ENCODE results near the gene CELF5. TPM values are rescaled to one million over a fixed set of nuclear protein-coding genes. Genes with fewer than 3 reads are reported as not detected.

CELF5 gene
- total RNA-seq, 2 experiments from 2014 or later, result 0.13 TPM; not detected in 1

DNA sequence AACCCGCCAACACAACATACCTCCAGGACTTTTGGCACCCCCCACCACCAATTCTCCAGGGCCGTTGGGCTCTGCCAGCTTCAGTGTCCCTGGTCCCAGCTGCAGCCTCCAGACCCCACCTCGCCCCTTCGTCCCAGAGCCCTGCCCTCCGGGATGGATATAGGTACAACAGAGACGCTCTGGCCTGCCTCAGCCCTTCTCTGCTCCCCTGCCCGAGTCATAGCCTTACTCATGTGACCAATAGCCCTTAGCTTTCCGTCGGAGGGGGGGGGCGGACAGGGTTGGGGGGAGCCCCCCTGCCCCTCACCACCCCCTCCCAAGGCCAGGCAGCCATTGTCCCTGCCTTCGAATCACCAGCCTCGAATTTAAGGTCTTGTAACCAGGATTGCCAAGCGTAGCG lies 71.1 kb downstream of the CELF5 start:
- Histone ChIP-seq H3K79me2 (ENCODE audit: insufficient read depth, low read depth, low read length) (no peaks in the 10 kb centered on the region), H2AFZ (ENCODE audit: low read length) (no peak overlapping the region), H3K4me2 (ENCODE audit: low read length) (no peak overlapping the region), H4K20me1 (ENCODE audit: insufficient read depth, low read length) (no peaks in the 10 kb centered on the region), H3K9me2 (ENCODE audit: insufficient read depth, low read length) (no peaks in the 10 kb centered on the region), H3K27ac (ENCODE audit: low read depth, low read length, poor library complexity, severe bottlenecking) (no peak overlapping the region), H3K9me3 (ENCODE audit: low read length) (no peaks in the 10 kb centered on the region), H3K4me3 (ENCODE audit: low read depth, low read length, poor library complexity, severe bottlenecking) (no peak overlapping the region), H3K4me1 (ENCODE audit: insufficient read depth, low read length, poor library complexity, severe bottlenecking) (no peaks in the 10 kb centered on the region), H3K36me3 (ENCODE audit: insufficient read depth, low read length) (no peaks in the 10 kb centered on the region)
- intact Hi-C loops (cut with micrococcal nuclease; ENCODE audit: unreplicated experiment), result no loop called here
- no peak for DNase-seq (ENCODE audit: low spot score)
- POLR2A ChIA-PET, result no interaction called here
- CTCF ChIA-PET (ENCODE audit: unreplicated experiment), result no interaction called here
- BruUV-seq (replicated peaks), result no TSS peak
- no peak for TF ChIP-seq EZH2phosphoT487 (IDR thresholded peaks at IDR 0.05; ENCODE audit: borderline replicate concordance, low read depth, low read length)
- TF ChIP-seq, protein P1, sequence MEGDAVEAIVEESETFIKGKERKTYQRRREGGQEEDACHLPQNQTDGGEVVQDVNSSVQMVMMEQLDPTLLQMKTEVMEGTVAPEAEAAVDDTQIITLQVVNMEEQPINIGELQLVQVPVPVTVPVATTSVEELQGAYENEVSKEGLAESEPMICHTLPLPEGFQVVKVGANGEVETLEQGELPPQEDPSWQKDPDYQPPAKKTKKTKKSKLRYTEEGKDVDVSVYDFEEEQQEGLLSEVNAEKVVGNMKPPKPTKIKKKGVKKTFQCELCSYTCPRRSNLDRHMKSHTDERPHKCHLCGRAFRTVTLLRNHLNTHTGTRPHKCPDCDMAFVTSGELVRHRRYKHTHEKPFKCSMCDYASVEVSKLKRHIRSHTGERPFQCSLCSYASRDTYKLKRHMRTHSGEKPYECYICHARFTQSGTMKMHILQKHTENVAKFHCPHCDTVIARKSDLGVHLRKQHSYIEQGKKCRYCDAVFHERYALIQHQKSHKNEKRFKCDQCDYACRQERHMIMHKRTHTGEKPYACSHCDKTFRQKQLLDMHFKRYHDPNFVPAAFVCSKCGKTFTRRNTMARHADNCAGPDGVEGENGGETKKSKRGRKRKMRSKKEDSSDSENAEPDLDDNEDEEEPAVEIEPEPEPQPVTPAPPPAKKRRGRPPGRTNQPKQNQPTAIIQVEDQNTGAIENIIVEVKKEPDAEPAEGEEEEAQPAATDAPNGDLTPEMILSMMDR (conservative IDR thresholded peaks at IDR 0.05; ENCODE audit: low read length), result no peak

DNA sequence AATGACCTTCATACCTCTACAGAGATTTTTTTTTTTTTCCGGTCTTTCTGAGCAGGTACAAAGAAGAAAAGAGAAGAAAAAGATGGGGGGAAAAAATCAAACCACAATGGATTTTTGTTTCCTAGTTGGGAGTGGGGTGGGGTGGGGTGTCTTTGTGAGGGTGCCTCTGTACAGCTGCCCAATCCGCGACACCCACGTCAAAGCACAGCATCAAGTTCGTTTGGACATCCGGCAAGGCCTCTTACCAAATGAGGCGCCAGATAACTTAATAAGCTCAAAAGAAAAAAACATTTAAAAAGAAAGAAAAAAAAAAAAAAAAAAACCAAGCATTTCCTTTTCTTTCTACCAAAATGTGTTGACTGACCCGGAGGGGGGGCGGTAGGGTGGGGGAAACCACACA lies 71.6 kb downstream of the CELF5 start:
- Histone ChIP-seq H3K27ac (ENCODE audit: low read depth, low read length, poor library complexity, severe bottlenecking) (no peak overlapping the region), H3K36me3 (ENCODE audit: insufficient read depth, low read length) (no peaks in the 10 kb centered on the region), H3K9me2 (ENCODE audit: insufficient read depth, low read length) (no peaks in the 10 kb centered on the region), H3K9me3 (ENCODE audit: low read length) (no peaks in the 10 kb centered on the region), H4K20me1 (ENCODE audit: insufficient read depth, low read length) (no peaks in the 10 kb centered on the region), H3K4me3 (ENCODE audit: low read depth, low read length, poor library complexity, severe bottlenecking) (no peak overlapping the region), H2AFZ (ENCODE audit: low read length) (no peak overlapping the region), H3K79me2 (ENCODE audit: insufficient read depth, low read depth, low read length) (no peaks in the 10 kb centered on the region), H3K4me1 (ENCODE audit: insufficient read depth, low read length, poor library complexity, severe bottlenecking) (no peaks in the 10 kb centered on the region), H3K4me2 (ENCODE audit: low read length) (no peak overlapping the region)
- TF ChIP-seq, protein P1 (conservative IDR thresholded peaks at IDR 0.05; ENCODE audit: low read length), result no peak
- TF ChIP-seq EZH2phosphoT487 (IDR thresholded peaks at IDR 0.05; ENCODE audit: borderline replicate concordance, low read depth, low read length), result no peak
- BruUV-seq (replicated peaks), result no TSS peak
- CTCF ChIA-PET (ENCODE audit: unreplicated experiment), result no interaction called here
- POLR2A ChIA-PET, result no interaction called here
- no peak for DNase-seq (ENCODE audit: low spot score)
- intact Hi-C loops (cut with micrococcal nuclease; ENCODE audit: unreplicated experiment), result no loop called here

DNA sequence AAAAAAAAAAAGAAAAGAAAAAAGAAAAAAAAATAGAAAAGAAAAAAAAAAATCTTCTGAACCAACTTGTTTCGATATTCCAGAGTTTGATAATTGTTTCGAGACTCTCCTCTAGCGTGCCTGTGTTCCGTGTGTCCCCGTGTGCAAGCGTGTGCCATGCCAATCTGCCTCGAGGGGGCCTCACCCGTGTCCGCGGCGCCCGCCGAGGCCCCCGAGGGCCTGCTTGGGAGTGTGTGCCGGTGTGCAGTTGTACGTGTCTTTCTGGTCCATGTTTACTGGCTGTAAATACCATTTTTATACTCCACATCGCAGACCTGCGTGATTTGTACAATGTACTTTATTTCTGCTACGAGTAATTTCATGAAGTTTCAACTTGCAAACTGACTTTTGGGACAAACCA lies 72.0 kb downstream of the CELF5 start:
- H4K20me1 ChIP-seq (ENCODE audit: insufficient read depth, low read length), result no peaks in the 10 kb centered on the region
- no peaks in the 10 kb centered on the region for H3K9me2 ChIP-seq (ENCODE audit: insufficient read depth, low read length)
- H2AFZ ChIP-seq (ENCODE audit: low read length), result no peak overlapping the region
- no peak overlapping the region for H3K4me3 ChIP-seq (ENCODE audit: low read depth, low read length, poor library complexity, severe bottlenecking)
- intact Hi-C loops (cut with micrococcal nuclease; ENCODE audit: unreplicated experiment), result no loop called here
- no peaks in the 10 kb centered on the region for H3K4me1 ChIP-seq (ENCODE audit: insufficient read depth, low read length, poor library complexity, severe bottlenecking)
- DNase-seq (ENCODE audit: low spot score), result no peak
- ChIA-PET CTCF (ENCODE audit: unreplicated experiment) (no interaction called here), POLR2A (no interaction called here)
- no TSS peak for BruUV-seq (replicated peaks)
- no peaks in the 10 kb centered on the region for H3K9me3 ChIP-seq (ENCODE audit: low read length)
- H3K4me2 ChIP-seq (ENCODE audit: low read length), result no peak overlapping the region
- no peaks in the 10 kb centered on the region for H3K79me2 ChIP-seq (ENCODE audit: insufficient read depth, low read depth, low read length)
- TF ChIP-seq, protein P1 (conservative IDR thresholded peaks at IDR 0.05; ENCODE audit: low read length), result no peak
- no peak for TF ChIP-seq EZH2phosphoT487 (IDR thresholded peaks at IDR 0.05; ENCODE audit: borderline replicate concordance, low read depth, low read length)
- H3K36me3 ChIP-seq (ENCODE audit: insufficient read depth, low read length), result no peaks in the 10 kb centered on the region
- no peak overlapping the region for H3K27ac ChIP-seq (ENCODE audit: low read depth, low read length, poor library complexity, severe bottlenecking)

Data from OCI-LY7 (cell line).